GM18505 (cell line): Measurements from ENCODE around the gene DOK3.

Experiments
- ATAC-seq: cut with Tn5 transposase; IDR thresholded peaks from one replicate; pipeline ENCODE4 v1.9.1; 2021; ENCODE audit not compliant: unreplicated experiment
- POLR2A ChIP-seq: IDR thresholded peaks from 4 replicates; pipeline ENCODE4 v1.6.1; 2011; ENCODE audit warnings: borderline replicate concordance; ENCODE audit not compliant: insufficient read depth, insufficient read length; ENCODE audit errors: extremely low read depth

DOK3 gene

DNA sequence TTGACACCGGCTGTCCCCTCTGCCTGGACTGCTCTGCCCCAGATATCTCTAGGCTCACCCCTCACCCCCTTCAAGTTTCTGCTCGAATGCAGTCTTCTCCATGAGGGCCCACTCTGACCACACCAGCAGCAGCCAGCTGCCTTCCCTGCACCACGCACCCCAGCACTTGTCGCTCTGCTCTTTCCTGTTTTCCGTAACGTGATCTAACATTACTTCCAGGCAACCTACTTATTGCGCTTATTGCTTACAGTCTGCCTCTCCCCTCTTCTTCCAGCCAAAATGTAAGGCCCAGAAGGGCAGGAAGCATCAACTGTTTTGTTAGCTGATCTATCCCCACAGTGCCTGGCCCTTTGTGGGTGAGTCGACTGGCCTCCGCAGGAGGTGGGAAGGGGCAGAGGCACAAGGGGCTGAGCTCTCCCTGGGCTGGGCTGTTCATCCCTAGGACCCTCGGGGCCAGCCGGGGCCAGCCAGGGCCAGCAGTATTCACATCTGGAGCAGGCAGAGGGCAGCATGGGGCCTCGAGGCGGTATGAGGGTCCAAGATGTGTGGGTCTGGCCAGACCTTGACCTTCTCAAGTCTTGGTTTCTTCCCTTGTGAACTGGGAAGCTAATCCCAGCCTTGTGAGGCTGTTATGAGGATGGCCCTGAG lies 24.6 kb downstream of the DOK3 start:
- TF ChIP-seq POLR2A, result no peak
- no peak for ATAC-seq

DNA sequence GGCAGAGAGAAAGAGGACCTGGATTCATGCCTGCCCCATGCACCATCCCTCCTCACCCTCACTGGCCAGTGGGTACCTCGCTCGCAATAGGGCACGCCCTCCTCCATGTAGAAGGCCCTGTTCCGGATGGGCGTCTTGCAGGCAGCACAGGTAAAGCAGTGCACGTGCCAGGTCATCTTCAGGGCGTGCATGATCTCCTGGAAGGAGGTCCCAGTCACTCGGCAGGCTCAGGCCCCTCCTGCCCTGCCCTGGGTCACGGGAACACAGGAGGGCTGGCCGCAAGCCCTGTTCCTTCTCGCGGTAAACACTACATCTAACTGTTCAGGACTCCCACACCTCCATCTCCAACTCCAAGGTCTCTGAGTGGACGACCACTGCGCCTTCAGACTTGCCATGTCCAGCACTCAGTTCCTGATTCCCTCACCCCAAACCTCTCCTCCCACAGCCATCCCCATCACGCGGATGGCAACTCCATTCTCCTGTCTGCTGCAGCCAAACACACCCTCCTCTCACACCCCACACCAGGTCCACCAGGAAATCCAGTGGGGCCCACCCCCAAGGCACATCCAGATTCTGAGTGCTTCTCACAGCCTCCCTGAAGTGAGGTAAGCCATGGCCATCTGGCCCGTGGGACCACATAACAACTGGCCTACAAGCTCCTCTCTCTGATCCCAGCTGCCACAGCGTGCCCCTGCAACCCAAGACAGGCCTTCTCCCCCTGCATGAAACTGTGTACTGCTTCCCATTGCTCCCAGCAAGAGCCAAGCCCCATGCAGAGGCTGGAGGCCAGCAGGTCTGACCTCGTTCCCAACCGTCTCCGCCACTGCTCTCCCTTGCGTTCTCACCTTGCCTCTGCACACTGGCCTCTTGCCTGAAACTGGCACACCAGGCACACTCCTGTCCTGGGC lies 25.4 kb downstream of the DOK3 start:
- no peak for ATAC-seq
- TF ChIP-seq POLR2A, result no peak

DNA sequence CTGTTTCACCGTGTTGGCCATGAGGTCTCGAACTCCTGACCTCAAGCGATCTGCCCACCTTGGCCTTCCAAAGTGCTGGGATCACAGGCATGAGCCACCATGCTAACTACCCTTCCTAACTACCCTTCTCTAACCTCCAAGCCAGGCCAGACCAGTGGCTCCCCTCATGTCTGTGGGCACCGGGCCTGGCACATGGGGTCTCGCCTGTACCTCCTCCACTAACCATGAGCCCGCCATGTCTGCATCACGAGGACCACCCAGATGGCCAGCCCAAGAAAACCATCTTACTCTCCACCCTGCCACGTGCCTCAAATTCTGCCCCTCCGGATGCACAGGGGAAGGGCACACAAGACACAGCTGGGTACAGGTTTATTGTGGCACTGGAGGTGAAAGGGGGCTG lies 26.6 kb downstream of the DOK3 start:
- no peak for ATAC-seq
- TF ChIP-seq POLR2A, result no peak

DNA sequence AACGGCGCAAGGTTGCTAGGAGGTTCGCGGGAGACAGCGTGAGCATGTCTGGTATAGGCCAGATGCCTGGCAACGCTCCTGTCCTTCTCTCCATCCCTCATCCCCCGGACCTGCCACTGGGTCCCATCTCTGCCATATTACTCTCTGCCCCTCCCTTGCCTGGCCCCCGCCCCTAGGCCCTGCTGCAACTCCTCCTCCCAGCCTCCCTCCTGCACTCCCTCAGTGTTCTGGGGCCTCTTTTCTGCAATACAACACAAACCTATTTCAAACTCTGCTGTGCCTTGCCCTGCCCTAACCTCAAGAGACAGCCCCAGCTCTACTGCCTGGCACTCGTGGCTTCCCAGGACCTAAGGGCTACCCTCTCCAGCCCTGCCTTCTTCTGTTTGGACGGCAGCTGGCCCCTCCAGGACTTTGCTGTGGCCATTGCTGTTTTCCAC lies 27.2 kb downstream of the DOK3 start:
- no peak for ATAC-seq
- no peak for TF ChIP-seq POLR2A

DNA sequence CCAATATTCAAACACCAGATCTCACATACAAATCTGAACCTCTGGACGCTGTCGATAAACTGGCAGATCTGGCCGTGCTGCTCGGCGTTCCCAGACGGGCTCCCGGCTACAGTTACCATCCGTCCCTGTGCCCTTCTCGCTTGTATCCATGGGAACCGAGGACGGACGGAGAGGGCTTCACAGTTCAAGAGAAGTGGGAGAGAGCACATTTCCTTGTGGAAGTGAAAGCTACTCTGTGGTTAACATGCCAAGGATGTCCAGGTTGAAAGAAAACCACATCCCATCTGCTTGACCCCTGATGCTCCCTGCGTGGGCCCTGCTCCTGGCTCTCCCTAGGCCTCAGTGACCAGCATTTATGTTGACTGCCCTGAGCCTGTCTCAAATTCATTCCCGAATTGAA lies 29.9 kb downstream of the DOK3 start:
- no peak for ATAC-seq
- TF ChIP-seq POLR2A, result no peak

DNA sequence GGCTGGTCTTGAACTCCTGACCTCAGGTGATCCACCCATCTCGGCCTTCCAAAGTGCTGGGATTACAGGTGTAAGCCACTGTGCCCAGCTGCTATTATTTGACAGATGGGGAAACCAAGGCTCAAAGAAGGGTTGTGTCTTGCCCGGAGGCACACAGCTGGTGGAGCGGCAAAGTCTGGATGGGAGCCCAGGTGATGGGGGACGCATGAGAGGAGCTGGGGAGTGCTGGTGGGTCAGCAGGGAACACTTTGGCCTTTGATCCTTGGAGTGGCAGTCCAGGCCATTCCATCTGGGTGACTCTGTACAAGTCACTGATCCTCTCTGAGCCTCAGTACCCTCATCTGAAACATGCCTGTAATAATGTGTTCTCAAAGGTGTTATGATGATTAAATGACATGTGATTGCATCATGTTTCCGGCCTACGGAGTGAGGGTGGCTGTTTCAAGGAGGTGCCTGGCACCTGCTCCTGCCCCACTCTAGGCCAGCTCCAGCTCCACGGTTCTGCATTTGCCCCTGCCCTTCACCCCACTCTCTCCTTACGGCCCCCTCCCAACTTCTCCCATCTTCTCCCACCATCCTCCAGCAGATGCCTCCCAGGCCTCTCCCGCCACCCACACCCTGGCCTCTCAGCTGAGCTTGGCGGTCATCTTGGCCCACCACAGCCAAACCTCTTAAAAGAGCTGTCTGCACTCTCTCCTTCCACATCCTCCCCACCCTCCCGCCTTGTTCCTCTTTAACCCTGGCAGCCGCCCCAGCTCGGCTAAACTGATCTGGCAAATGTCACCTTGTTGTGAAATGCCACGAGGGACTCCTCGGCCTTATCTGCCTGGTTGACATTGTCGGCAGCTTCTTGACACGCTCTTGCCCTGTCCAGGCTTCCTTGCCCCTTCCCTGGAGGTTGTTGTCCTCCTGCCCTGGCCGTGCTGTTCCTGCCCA lies 30.6 kb downstream of the DOK3 start:
- no peak for TF ChIP-seq POLR2A
- ATAC-seq, result no peak

DNA sequence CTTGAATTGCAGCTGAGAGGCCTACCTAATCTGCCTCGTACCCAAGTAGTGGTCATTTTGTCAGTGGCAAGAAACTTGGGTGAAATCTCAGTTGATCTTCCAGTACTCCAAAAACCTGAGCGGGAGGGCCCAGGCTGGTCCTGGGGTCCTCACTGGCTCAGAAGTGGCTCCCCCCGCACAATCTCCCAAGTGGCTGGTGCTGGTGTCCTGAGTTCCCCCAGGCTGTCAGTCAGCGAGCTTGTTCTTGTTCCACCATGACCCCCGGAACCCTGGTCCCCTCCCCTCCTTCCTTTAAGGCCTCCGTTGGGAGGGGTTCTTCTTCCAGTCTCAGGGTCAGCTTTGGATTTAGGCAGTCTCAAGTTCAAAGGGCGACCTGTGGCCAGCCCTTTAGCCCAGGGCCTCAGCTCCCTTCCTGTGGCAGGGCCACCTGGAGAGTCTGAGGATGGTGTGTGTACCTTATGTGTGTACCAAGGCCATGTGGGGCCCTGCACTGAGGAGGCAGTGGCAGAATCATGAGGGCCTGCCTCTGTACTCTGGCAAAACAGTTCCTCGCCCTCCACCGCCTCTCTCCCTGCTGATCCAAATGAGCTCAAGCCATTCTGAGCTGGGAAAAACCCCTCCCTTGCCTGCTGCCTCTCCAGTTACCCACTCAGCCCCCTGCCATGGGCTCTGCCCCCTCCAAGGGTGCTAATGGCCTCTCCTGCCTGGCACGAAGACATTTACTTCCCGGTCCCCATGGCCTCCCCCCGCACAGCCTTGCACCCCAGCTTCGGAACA lies 31.7 kb downstream of the DOK3 start:
- TF ChIP-seq POLR2A, result no peak
- no peak for ATAC-seq

DNA sequence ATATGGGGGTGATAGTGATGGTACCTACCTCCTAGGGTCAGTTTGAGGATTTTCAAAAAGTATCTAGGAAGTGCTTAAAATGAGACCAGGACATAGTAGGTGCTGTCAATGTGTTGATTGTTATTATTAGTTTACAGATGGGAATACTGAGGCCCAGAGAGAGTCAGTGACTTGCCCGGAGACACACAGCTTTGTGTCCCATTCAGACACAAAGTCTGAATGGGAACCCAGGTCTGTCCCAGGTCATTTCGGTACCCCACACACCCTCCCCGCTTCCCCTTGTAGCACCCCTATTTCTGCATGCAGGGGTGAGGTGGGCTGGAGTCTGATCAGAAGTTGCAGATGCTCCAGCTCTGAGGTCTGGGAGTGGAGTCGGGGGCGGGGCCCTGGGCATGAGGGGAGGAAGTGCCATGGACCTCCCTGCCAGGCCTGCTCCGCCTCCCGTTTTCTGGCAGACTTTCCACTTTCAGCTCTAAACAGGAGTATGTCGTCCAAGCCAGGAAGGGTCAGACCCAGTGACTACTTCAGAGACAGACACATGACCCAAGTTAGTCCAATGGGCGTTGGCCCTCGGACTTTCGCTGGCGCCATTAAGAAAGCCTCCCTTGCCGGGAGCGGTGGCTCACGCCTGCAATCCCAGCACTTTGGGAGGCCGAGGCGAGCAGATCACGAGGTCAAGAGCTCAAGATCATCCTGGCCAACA lies 32.9 kb downstream of the DOK3 start:
- no peak for TF ChIP-seq POLR2A
- no peak for ATAC-seq

DNA sequence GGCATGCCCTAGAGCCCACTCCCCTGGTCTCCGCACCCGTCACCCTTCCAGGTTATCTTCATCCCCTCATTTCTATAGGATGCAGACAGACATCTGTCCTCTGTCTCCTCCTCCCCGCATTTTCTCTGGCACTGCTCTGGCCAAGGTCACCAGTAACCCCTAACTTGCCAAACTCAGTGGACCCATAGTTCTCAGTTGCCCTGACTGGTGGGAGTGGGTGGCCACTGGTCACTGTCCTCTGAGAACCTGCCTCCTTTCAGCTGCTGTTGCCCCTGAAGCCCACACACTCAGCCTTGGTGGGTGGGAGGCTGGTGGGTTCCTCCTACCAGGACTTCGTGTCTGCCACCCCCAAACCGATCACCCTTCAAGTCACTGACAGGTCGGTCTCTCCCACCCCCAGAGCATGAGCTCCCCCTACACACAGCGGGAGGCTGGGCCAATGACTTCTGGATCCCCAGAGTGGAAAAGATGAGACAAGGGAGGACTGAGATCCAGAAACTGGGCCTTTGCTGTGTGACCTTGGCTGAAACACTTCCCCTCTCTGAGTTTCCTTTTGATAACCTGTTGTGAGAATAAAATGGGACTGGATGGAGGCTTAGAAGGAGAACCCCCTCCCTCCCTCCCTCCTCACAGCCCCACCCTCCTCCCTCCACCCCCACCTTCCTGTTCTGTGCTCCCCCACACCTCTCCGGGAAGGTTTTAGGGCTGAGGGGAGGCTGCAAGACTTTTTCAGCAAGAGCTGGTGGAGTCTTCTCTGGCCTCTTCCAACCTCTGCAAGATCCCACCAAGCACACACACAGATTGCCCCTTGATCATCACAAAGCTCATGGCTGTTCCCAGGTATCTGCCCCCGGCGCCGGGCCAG lies 33.8 kb downstream of the DOK3 start:
- ATAC-seq, result no peak
- TF ChIP-seq POLR2A, result no peak

DNA sequence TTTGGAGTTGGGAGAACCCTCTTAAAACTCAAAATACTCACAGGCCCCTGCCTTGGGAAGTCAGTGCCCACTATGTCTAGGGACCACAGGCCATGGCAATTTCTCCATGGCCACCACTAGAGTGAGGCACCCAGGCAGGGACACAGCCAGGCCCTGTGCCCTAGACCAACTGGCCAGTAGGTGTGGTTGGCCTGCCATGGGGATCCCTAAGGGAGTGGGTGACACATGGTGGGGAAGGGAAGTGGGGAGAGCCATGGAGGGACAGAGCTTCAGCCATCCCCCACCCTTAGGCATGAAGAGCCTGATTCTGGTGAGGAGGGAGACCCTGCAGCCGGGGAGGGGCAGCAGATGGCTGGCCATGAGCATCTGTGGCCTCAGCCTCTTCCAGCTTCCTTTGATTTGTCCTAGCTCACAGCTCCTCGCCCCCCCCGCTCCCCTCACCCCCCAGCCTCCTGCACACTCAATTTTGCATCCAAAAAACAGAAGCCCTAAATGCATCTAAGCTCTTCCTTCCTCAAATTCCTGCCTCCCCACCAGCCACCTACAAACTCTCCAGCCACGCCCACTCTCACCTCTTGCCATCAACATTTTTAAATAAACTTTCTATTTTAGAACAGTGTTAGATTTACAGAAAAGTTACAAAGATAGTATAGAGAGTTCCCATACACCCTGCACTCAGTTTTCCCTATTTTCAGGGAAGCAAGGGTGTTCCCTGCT lies 34.6 kb downstream of the DOK3 start:
- ATAC-seq, result no peak
- TF ChIP-seq POLR2A, result no peak
